ENCODE results near the gene TES. TPM values are rescaled to one million over a fixed set of nuclear protein-coding genes. Genes with fewer than 3 reads are reported as not detected.

The TES gene
- polyA plus RNA-seq, 1 donor (not counting 4 experiments of a cell fraction or from before 2014, with no cell fraction given) = 187 TPM

DNA sequence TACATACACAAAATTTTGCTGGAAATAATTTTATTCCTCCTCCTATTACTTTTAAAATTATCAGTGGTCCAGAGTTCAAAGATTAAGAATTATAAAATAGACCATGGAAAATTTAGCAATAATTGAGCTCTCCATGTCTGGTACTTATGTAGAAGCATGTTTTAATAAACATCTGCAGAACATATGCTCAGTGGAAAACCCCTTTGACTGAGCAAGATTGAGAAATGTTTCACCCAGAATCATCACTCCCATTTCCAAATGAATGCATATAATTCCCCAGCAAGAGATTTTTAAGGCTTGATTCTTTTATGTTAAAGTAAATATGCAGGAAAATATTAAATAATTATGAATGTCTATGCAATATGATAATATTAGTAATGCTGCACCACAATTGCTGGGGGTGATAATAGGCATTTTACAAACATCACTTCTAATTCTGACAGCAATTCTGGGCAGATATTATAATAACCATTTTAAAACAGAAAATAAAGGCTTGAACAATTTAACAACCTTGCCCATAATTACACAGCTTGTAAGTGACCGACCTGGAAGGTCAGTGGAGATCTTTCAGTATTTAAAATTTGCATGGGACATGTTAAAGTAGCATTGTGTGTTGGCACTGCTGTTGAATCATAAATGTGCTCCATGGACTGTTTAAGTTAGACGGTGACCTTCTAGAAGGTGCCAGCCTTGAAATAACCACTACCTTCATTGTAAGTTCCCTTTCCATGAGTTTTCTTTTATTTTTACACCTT lies 45.6 kb upstream of the TES start:
- FAIRE-seq = no peak
- no peak for TF ChIP-seq EZH2 (IDR thresholded peaks at IDR 0.05; ENCODE audit: low read length)
- TF ChIP-seq, protein P1, sequence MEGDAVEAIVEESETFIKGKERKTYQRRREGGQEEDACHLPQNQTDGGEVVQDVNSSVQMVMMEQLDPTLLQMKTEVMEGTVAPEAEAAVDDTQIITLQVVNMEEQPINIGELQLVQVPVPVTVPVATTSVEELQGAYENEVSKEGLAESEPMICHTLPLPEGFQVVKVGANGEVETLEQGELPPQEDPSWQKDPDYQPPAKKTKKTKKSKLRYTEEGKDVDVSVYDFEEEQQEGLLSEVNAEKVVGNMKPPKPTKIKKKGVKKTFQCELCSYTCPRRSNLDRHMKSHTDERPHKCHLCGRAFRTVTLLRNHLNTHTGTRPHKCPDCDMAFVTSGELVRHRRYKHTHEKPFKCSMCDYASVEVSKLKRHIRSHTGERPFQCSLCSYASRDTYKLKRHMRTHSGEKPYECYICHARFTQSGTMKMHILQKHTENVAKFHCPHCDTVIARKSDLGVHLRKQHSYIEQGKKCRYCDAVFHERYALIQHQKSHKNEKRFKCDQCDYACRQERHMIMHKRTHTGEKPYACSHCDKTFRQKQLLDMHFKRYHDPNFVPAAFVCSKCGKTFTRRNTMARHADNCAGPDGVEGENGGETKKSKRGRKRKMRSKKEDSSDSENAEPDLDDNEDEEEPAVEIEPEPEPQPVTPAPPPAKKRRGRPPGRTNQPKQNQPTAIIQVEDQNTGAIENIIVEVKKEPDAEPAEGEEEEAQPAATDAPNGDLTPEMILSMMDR (optimal IDR thresholded peaks at IDR 0.05 in 1 of 3, IDR thresholded peaks at IDR 0.05 in 1 of 3, conservative IDR thresholded peaks at IDR 0.05 in 1 of 3; ENCODE audit: extremely low read depth in 1 of 3, insufficient read depth in 2 of 3, low read length in 3 of 3) = no peak
- no peaks in the 10 kb centered on the region for H3K36me3 ChIP-seq (ENCODE audit: control insufficient read depth in 2 of 2, extremely low read depth in 1 of 2, insufficient read depth in 2 of 2, low read length in 2 of 2)

DNA sequence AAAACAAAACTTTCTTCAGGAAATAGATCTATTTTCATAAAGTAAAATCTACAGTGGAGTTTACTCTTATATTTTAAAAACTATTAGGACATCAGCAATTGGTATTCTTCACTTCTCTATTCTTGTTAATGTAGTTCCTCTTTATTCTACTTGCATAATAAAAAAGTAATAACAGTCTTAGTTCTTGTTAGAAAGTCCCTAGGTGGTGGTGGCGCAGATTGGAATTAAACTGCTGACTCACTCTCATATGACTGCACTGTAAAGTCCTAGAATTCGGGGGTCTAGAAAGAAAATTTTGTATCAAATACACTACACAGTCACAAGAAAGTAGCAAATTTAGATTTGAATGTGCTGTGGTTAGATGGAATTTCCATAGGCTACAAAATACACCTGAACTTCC lies 44.6 kb upstream of the TES start:
- no peak overlapping the region for H2AFZ ChIP-seq (ENCODE audit: control insufficient read depth, low read length)
- no peak overlapping the region for H3K9ac ChIP-seq (ENCODE audit: control insufficient read depth, extremely low read depth, insufficient read depth, low read length)
- FAIRE-seq (no peak), DNase-seq (ENCODE audit: low read depth, low spot score) (no peak)
- TF ChIP-seq, protein P1 (optimal IDR thresholded peaks at IDR 0.05 in 1 of 3, IDR thresholded peaks at IDR 0.05 in 1 of 3, conservative IDR thresholded peaks at IDR 0.05 in 1 of 3; ENCODE audit: extremely low read depth in 1 of 3, insufficient read depth in 2 of 3, low read length in 3 of 3) = no peak
- no peak for TF ChIP-seq EZH2 (IDR thresholded peaks at IDR 0.05; ENCODE audit: low read length)
- H3K4me1 ChIP-seq (ENCODE audit: control insufficient read depth, extremely low read depth, insufficient read depth, low read length) = no peaks in the 10 kb centered on the region
- H3K9me3 ChIP-seq (ENCODE audit: control insufficient read depth, low read depth, low read length) = no peaks in the 10 kb centered on the region
- H3K36me3 ChIP-seq (ENCODE audit: control insufficient read depth in 2 of 2, extremely low read depth in 1 of 2, insufficient read depth in 2 of 2, low read length in 2 of 2) = no peaks in the 10 kb centered on the region
- no peak overlapping the region for H3K27ac ChIP-seq (ENCODE audit: control insufficient read depth, insufficient read depth, low read length)
- no peaks in the 10 kb centered on the region for H4K20me1 ChIP-seq (ENCODE audit: control insufficient read depth, extremely low read depth, insufficient read depth, low read length)
- H3K79me2 ChIP-seq (ENCODE audit: control insufficient read depth, insufficient read depth, low read length) = no peaks in the 10 kb centered on the region
- no peak overlapping the region for H3K4me2 ChIP-seq (ENCODE audit: control insufficient read depth, extremely low read depth, insufficient read depth, low read depth, low read length)
- dilution Hi-C loops (cut with MboI; ENCODE audit: extremely low pct_ligation_motif_present, low sequenced_read_pairs) = no loop called here
- H3K27me3 ChIP-seq (ENCODE audit: control insufficient read depth, extremely low read depth, insufficient read depth, low read length) = no peaks in the 10 kb centered on the region
- no peaks in the 10 kb centered on the region for H3K9me1 ChIP-seq (ENCODE audit: control insufficient read depth, extremely low read depth, insufficient read depth, low read length)
- H3K4me3 ChIP-seq (ENCODE audit: control insufficient read depth in 2 of 3, extremely low read depth in 1 of 3, insufficient read depth in 2 of 3, low read depth in 1 of 3, low read length in 3 of 3) = no peak overlapping the region

More for the DNA sequence above, 45.6 kb upstream of the TES start:
- no peaks in the 10 kb centered on the region for H3K4me1 ChIP-seq (ENCODE audit: control insufficient read depth, extremely low read depth, insufficient read depth, low read length)
- no peak overlapping the region for H3K27ac ChIP-seq (ENCODE audit: control insufficient read depth, insufficient read depth, low read length)
- no peaks in the 10 kb centered on the region for H3K9me3 ChIP-seq (ENCODE audit: control insufficient read depth, low read depth, low read length)
- no peak overlapping the region for H3K4me3 ChIP-seq (ENCODE audit: control insufficient read depth in 2 of 3, extremely low read depth in 1 of 3, insufficient read depth in 2 of 3, low read depth in 1 of 3, low read length in 3 of 3)
- H3K4me2 ChIP-seq (ENCODE audit: control insufficient read depth, extremely low read depth, insufficient read depth, low read depth, low read length) = no peak overlapping the region
- dilution Hi-C loops (cut with MboI; ENCODE audit: extremely low pct_ligation_motif_present, low sequenced_read_pairs) = no loop called here
- no peak overlapping the region for H2AFZ ChIP-seq (ENCODE audit: control insufficient read depth, low read length)
- no peaks in the 10 kb centered on the region for H3K27me3 ChIP-seq (ENCODE audit: control insufficient read depth, extremely low read depth, insufficient read depth, low read length)
- DNase-seq (ENCODE audit: low read depth, low spot score) = no peak
- H3K9me1 ChIP-seq (ENCODE audit: control insufficient read depth, extremely low read depth, insufficient read depth, low read length) = no peaks in the 10 kb centered on the region
- no peaks in the 10 kb centered on the region for H4K20me1 ChIP-seq (ENCODE audit: control insufficient read depth, extremely low read depth, insufficient read depth, low read length)
- H3K79me2 ChIP-seq (ENCODE audit: control insufficient read depth, insufficient read depth, low read length) = no peaks in the 10 kb centered on the region
- H3K9ac ChIP-seq (ENCODE audit: control insufficient read depth, extremely low read depth, insufficient read depth, low read length) = no peak overlapping the region
